Measurements from ENCODE around the gene RHBDL1. TPM values are rescaled to one million over a fixed set of nuclear protein-coding genes. Genes with fewer than 3 reads are reported as not detected.

The RHBDL1 gene
- total RNA-seq, 1 experiment from 2014 or later = 12.7 TPM

GRCh38 chr16:649631-650030, 25.8 kb upstream of the RHBDL1 start:
- no TSS peak for BruUV-seq (replicated peaks)
- peak overlapping the region; percentile 96 for H3K27ac ChIP-seq (ENCODE audit: low read depth, low read length)
- peak; percentile 10 for ATAC-seq

More at GRCh38 chr16:649631-650030, 25.8 kb upstream of the RHBDL1 start:
- CTCF ChIA-PET = interaction anchor here (1.9 to 2.3 kb wide), 2 partner anchors 10 to 29 kb away, joined by 5 to 13 read pairs; no protein-coding TSS in a partner anchor
- Histone ChIP-seq H3K79me2 (ENCODE audit: insufficient read depth, low read length) (peaks cover 21% of the 10 kb centered on the region), H3K9me2 (ENCODE audit: insufficient read depth) (no peaks in the 10 kb centered on the region), H3K4me1 (ENCODE audit: control insufficient read depth in 1 of 2, insufficient read depth in 2 of 2, low read length in 2 of 2) (peaks cover 13 to 33% of the 10 kb centered on the region in 2 experiments), H3K9me3 (ENCODE audit: control insufficient read depth in 1 of 2, insufficient read depth in 1 of 2, low read depth in 1 of 2, low read length in 2 of 2) (no peaks in the 10 kb centered on the region), H3K27me3 (ENCODE audit: insufficient read depth, low read length) (no peaks in the 10 kb centered on the region), H3K9ac (ENCODE audit: low read length) (peak overlapping the region; percentile 82), H3K36me3 (ENCODE audit: control insufficient read depth in 1 of 2, insufficient read depth in 2 of 2, low read length in 2 of 2) (no peaks in the 10 kb centered on the region), H4K20me1 (ENCODE audit: insufficient read depth) (no peaks in the 10 kb centered on the region), H2AFZ (ENCODE audit: low read depth, low read length, poor library complexity, severe bottlenecking) (no peak overlapping the region), H3K4me3 (replicated peaks in 1 of 2; ENCODE audit: low read depth in 1 of 2, low read length in 2 of 2) (peak overlapping the region; percentile 64 to 68), H3K4me2 (ENCODE audit: low read length) (peak overlapping the region; percentile 84)
- TF ChIP-seq EZH2phosphoT487 (IDR thresholded peaks at IDR 0.05; ENCODE audit: borderline replicate concordance) = no peak
- no peak for TF ChIP-seq CTCF (IDR thresholded peaks at IDR 0.05 in 2 of 3, conservative IDR thresholded peaks at IDR 0.05 in 1 of 3; ENCODE audit: borderline replicate concordance in 1 of 3, insufficient read depth in 1 of 3, low read depth in 2 of 3, low read length in 2 of 3)
- no peak for TF ChIP-seq JUND (IDR thresholded peaks at IDR 0.05)
- no peak for TF ChIP-seq POLR2AphosphoS5 (IDR thresholded peaks at IDR 0.05; ENCODE audit: low read depth, low read length)
- TF ChIP-seq EZH2 (IDR thresholded peaks at IDR 0.05) = no peak
- TF ChIP-seq ELF1 (IDR thresholded peaks at IDR 0.05; ENCODE audit: borderline replicate concordance, low read depth) = no peak
- no peak for TF ChIP-seq EGR1 (IDR thresholded peaks at IDR 0.05; ENCODE audit: low read depth)
- TF ChIP-seq MAX (IDR thresholded peaks at IDR 0.05) = no peak
- no peak for TF ChIP-seq SRF (IDR thresholded peaks at IDR 0.05; ENCODE audit: low read depth)
- RAD21 ChIA-PET (ENCODE audit: low non-redundant PET in 1 of 2, low total read pairs in 2 of 2, uncharacterized antibody in 2 of 2, unreplicated experiment in 2 of 2) = no interaction called here
- POLR2A ChIA-PET = no interaction called here
- no peak for DNase-seq (ENCODE audit: low read depth, low spot score)
- intact Hi-C loops (cut with micrococcal nuclease) = no loop called here

Measured in HCT116 (cell line).